Measurements from ENCODE around the gene XPA. TPM values are rescaled to one million over a fixed set of nuclear protein-coding genes. Genes with fewer than 3 reads are reported as not detected.

XPA gene
- total and polyA plus RNA-seq, 2 of the 8 experiments (the other 6 are each of a cell fraction or from before 2014, with no cell fraction given) = 0.24 to 2.6 TPM

- Histone ChIP-seq H2BK20ac (ENCODE audit: low read length) (no peak overlapping the region), H3K4ac (replicated peaks; ENCODE audit: insufficient read length, low read depth, low read length) (no peak overlapping the region), H3K79me2 (ENCODE audit: control insufficient read depth in 1 of 2, insufficient read depth in 2 of 2, low read length in 2 of 2) (no peaks in the 10 kb centered on the region), H3K79me1 (ENCODE audit: low read depth, low read length) (no peaks in the 10 kb centered on the region; the same call in 1 of the 2 replicates), H3K23me2 (ENCODE audit: low read depth, low read length) (no peaks in the 10 kb centered on the region), H4K20me1 (replicated peaks in 1 of 2; ENCODE audit: control insufficient read depth in 1 of 2, insufficient read depth in 2 of 2, low read length in 2 of 2) (no peaks in the 10 kb centered on the region), H3K18ac (ENCODE audit: extremely low read depth, low read length) (no peak overlapping the region), H3K4me1 (replicated peaks in 1 of 4; ENCODE audit: control insufficient read depth in 3 of 4, insufficient read depth in 4 of 4, low read length in 3 of 4) (no peaks in the 10 kb centered on the region), H2AFZ (ENCODE audit: low read length) (no peak overlapping the region), H2BK12ac (ENCODE audit: low read depth, low read length) (no peak overlapping the region), H4K91ac (replicated peaks; ENCODE audit: insufficient read length, low read length) (no peak overlapping the region), H4K5ac (ENCODE audit: insufficient read length, low read depth, low read length) (no peak overlapping the region), H3K14ac (ENCODE audit: insufficient read length) (no peak overlapping the region), H3K9me3 (ENCODE audit: insufficient read depth in 2 of 2, low read depth in 1 of 2, low read length in 1 of 2) (no peaks in the 10 kb centered on the region), H4K8ac (ENCODE audit: extremely low read depth, insufficient read depth, low read length) (no peak overlapping the region), H3K27ac (ENCODE audit: low read depth, low read length) (no peak overlapping the region), H3K9ac (replicated peaks in 1 of 4; ENCODE audit: extremely low read depth in 1 of 4, low read depth in 3 of 4, low read length in 3 of 4) (no peak overlapping the region), H2BK15ac (ENCODE audit: low read length) (no peak overlapping the region), H2BK5ac (ENCODE audit: low read depth, low read length) (no peak overlapping the region), H2AK5ac (ENCODE audit: low read depth, low read length) (no peak overlapping the region), H3K23ac (ENCODE audit: insufficient read length) (no peak overlapping the region), H3K4me3 (ENCODE audit: extremely low read depth in 1 of 4, insufficient read depth in 2 of 4, low read depth in 3 of 4, low read length in 4 of 4) (no peak overlapping the region), H3K27me3 (replicated peaks in 1 of 4; ENCODE audit: control insufficient read depth in 3 of 4, extremely low read depth in 1 of 4, insufficient read depth in 3 of 4, low read length in 3 of 4) (no peaks in the 10 kb centered on the region), H3K36me3 (ENCODE audit: control insufficient read depth in 2 of 4, insufficient read depth in 4 of 4, low read length in 3 of 4) (no peaks in the 10 kb centered on the region; a peak in 1 of 8 replicates), H2BK120ac (replicated peaks; ENCODE audit: low read depth, low read length) (no peak overlapping the region), H3K56ac (replicated peaks; ENCODE audit: insufficient read length, low read depth, low read length) (no peak overlapping the region), H3K4me2 (ENCODE audit: insufficient read depth in 1 of 2, low read depth in 2 of 2, low read length in 2 of 2) (no peak overlapping the region)
- CTCF ChIA-PET (ENCODE audit: partially characterized antibody) = interaction anchor here (0.6 to 1.0 kb wide), 2 partner anchors 12 to 91 kb away, joined by 5 to 7 read pairs; no protein-coding TSS in a partner anchor
- POLR2A ChIA-PET (ENCODE audit: partially characterized antibody) = interaction anchor here (1.3 to 2.6 kb wide), 3 partner anchors 8 to 158 kb away, joined by 3 to 15 read pairs (median 4); no protein-coding TSS in a partner anchor
- FAIRE-seq (no peak), DNase-seq (ENCODE audit: low read depth in 1 of 2, low spot score in 2 of 2) (no peak)
- 63% methylated on average over 4 of the region's 4 CpGs; no CpG with 5 or more reads in 1 of the 2 experiments for WGBS, 2 experiments (ENCODE audit: extremely low coverage in 1 of 2, insufficient coverage in 1 of 2, insufficient read length in 1 of 2, insufficient replicate concordance in 2 of 2, low coverage in 1 of 2, low lambda C conversion rate in 2 of 2, missing lambda C conversion rate in 1 of 2)
- TF ChIP-seq GTF2F1 (IDR thresholded peaks at IDR 0.05; ENCODE audit: borderline replicate concordance, low read depth, low read length) (no peak), HDAC2 (IDR thresholded peaks at IDR 0.05; ENCODE audit: borderline replicate concordance in 1 of 2, low read depth in 2 of 2, low read length in 2 of 2) (no peak), TAF1 (IDR thresholded peaks at IDR 0.05; ENCODE audit: low read depth, low read length) (no peak), TCF12 (IDR thresholded peaks at IDR 0.05; ENCODE audit: low read depth, low read length) (no peak), SP2 (IDR thresholded peaks at IDR 0.05; ENCODE audit: low read length) (no peak), SRF (IDR thresholded peaks at IDR 0.05; ENCODE audit: low read depth, low read length) (no peak), NRF1 (IDR thresholded peaks at IDR 0.05; ENCODE audit: low read depth, low read length) (no peak), HDAC6 (IDR thresholded peaks at IDR 0.05; ENCODE audit: low read depth, low read length) (no peak), ATF3 (IDR thresholded peaks at IDR 0.05; ENCODE audit: insufficient read depth, low read depth, low read length) (no peak), BRCA1 (IDR thresholded peaks at IDR 0.05; ENCODE audit: low read depth, low read length) (no peak)
Observed at GRCh38 chr9:97689401-97690180, 7.5 kb downstream of the XPA start.
